Endodermal cell (in vitro differentiated cells): ENCODE measurements around the gene PADI1. TPM values are rescaled to one million over a fixed set of nuclear protein-coding genes. Genes with fewer than 3 reads are reported as not detected.

Experiments
- DNase-seq: peaks from one replicate; pipeline ENCODE4 v3.0.0-alpha.2; 2017
- H3K27ac ChIP-seq: 2 replicates; pipeline ENCODE4 v1.5.1; 2013; ENCODE audit warnings: mild to moderate bottlenecking, low read depth, low read length, moderate library complexity
- H3K27me3 ChIP-seq: 2 replicates; pipeline ENCODE4 v1.6.1; 2013; ENCODE audit warnings: mild to moderate bottlenecking, low read length, moderate library complexity; ENCODE audit not compliant: insufficient read depth, control insufficient read depth, poor library complexity, severe bottlenecking
- H3K36me3 ChIP-seq: 2 replicates; pipeline ENCODE4 v1.7.0; 2013; ENCODE audit warnings: mild to moderate bottlenecking, low read length, moderate library complexity; ENCODE audit not compliant: control insufficient read depth, insufficient read depth
- H3K4me1 ChIP-seq: one replicate; pipeline ENCODE4 v1.7.0; 2013; ENCODE audit warnings: low read length; ENCODE audit not compliant: control insufficient read depth, insufficient read depth
- H3K4me3 ChIP-seq: 2 replicates; pipeline ENCODE4 v1.5.1; 2013; ENCODE audit warnings: mild to moderate bottlenecking, low read length, moderate library complexity
- H3K9ac ChIP-seq: 2 replicates; pipeline ENCODE4 v1.6.1; 2013; ENCODE audit warnings: mild to moderate bottlenecking, low read length, moderate library complexity; ENCODE audit not compliant: poor library complexity, severe bottlenecking; ENCODE audit errors: extremely low read depth
- H3K9me3 ChIP-seq: 2 replicates; pipeline ENCODE4 v1.6.1; 2013; ENCODE audit warnings: mild to moderate bottlenecking, low read length, moderate library complexity; ENCODE audit not compliant: control insufficient read depth
- H3K27ac Mint-ChIP-seq: 2 replicates; pipeline ENCODE4 v1.8.0; 2020; ENCODE audit warnings: mixed read lengths
- H3K27me3 Mint-ChIP-seq: 2 replicates; pipeline ENCODE4 v1.8.0; 2021; ENCODE audit warnings: mild to moderate bottlenecking, mixed read lengths; ENCODE audit not compliant: insufficient read depth
- H3K36me3 Mint-ChIP-seq: 2 replicates; pipeline ENCODE4 v1.8.0; 2020; ENCODE audit warnings: low read depth, mixed read lengths
- H3K4me1 Mint-ChIP-seq: 2 replicates; pipeline ENCODE4 v1.8.0; 2020; ENCODE audit warnings: mixed read lengths
- H3K4me3 Mint-ChIP-seq: 2 replicates; pipeline ENCODE4 v1.8.0; 2020; ENCODE audit warnings: mild to moderate bottlenecking, moderate library complexity, mixed read lengths
- H3K9me3 Mint-ChIP-seq: 2 replicates; pipeline ENCODE4 v1.8.0; 2020; ENCODE audit warnings: mild to moderate bottlenecking, mixed read lengths
- CTCF ChIP-seq: fragments of 200-600 bp; sonication (generic); conservative IDR thresholded peaks from 2 replicates; pipeline ENCODE4 v1.5.0; 2021; ENCODE audit warnings: antibody characterized with exemption, mild to moderate bottlenecking
- WGBS, 2 experiments: methylation state at CpG; one replicate each; pipeline versions ENCODE4 v1.1.5 to v1.1.7; 2013; ENCODE audit warnings: missing lambda C conversion rate in 2 of 2, mixed read lengths in 1 of 2; ENCODE audit not compliant: insufficient coverage in 1 of 2, insufficient read length in 1 of 2; 5-methylcytosine and 5-hydroxymethylcytosine counted together
- total RNA-seq, 2 donors: library from RNA; stranded (reverse); fragmentation: NEBNext Ultra II Directional in 1 of 2; extraction: Animal tissue kit (Norgen Biotek cat#: 25700) in 1 of 2; gene quantifications; 2 replicates in 1 of 2; 3 replicates in 1 of 2; pipeline ENCODE4 v1.2.1, GENCODE V29; 2021

Gene PADI1
- total RNA-seq, 2 donors from 2014 or later: 0.13 TPM; not detected in 1

GRCh38 chr1:17195731-17196130 is 9.2 kb upstream of the PADI1 start:
- Mint-ChIP-seq H3K27ac (no peak overlapping the region), H3K4me1 (peaks cover 12% of the 10 kb centered on the region), H3K36me3 (no peaks in the 10 kb centered on the region), H3K9me3 (no peaks in the 10 kb centered on the region), H3K27me3 (peaks cover 14% of the 10 kb centered on the region), H3K4me3 (no peak overlapping the region)
- H3K27me3 ChIP-seq: no peaks in the 10 kb centered on the region
- H3K4me1 ChIP-seq: peaks cover 14% of the 10 kb centered on the region
- WGBS, 2 experiments: 90% methylated on average over 2 to 3 of the region's 3 CpGs
- peak; percentile 31 for DNase-seq
- H3K9me3 ChIP-seq: no peaks in the 10 kb centered on the region
- H3K36me3 ChIP-seq: no peaks in the 10 kb centered on the region
- H3K27ac ChIP-seq: no peak overlapping the region
- no peak for TF ChIP-seq CTCF
- H3K9ac ChIP-seq: no peak overlapping the region
- H3K4me3 ChIP-seq: no peak overlapping the region

GRCh38 chr1:17196496-17197185 is 8.3 kb upstream of the PADI1 start:
- Histone ChIP-seq H3K4me1 (peaks cover 14% of the 10 kb centered on the region), H3K9me3 (no peaks in the 10 kb centered on the region), H3K9ac (no peak overlapping the region), H3K36me3 (no peaks in the 10 kb centered on the region), H3K4me3 (no peak overlapping the region), H3K27ac (no peak overlapping the region), H3K27me3 (no peaks in the 10 kb centered on the region)
- no peak overlapping the region for H3K27ac Mint-ChIP-seq
- no peaks in the 10 kb centered on the region for H3K36me3 Mint-ChIP-seq
- DNase-seq: peak; percentile 47
- peaks cover 13% of the 10 kb centered on the region for H3K4me1 Mint-ChIP-seq
- no peaks in the 10 kb centered on the region for H3K9me3 Mint-ChIP-seq
- H3K4me3 Mint-ChIP-seq: no peak overlapping the region
- 86 to 87% methylated on average over 9 to 13 of the region's 13 CpGs for WGBS, 2 experiments
- no peak for TF ChIP-seq CTCF
- H3K27me3 Mint-ChIP-seq: peaks cover 14% of the 10 kb centered on the region

GRCh38 chr1:17197696-17198095 is 7.2 kb upstream of the PADI1 start:
- Mint-ChIP-seq H3K4me3 (no peak overlapping the region), H3K36me3 (no peaks in the 10 kb centered on the region), H3K4me1 (peaks cover 14% of the 10 kb centered on the region), H3K27ac (no peak overlapping the region), H3K27me3 (peaks cover 16% of the 10 kb centered on the region), H3K9me3 (no peaks in the 10 kb centered on the region)
- Histone ChIP-seq H3K9me3 (no peaks in the 10 kb centered on the region), H3K9ac (no peak overlapping the region), H3K4me3 (no peak overlapping the region), H3K36me3 (no peaks in the 10 kb centered on the region), H3K27me3 (no peaks in the 10 kb centered on the region), H3K4me1 (peaks cover 14% of the 10 kb centered on the region), H3K27ac (no peak overlapping the region)
- TF ChIP-seq CTCF: no peak
- 83 to 95% methylated on average over 6 to 7 of the region's 7 CpGs for WGBS, 2 experiments
- DNase-seq: peak; percentile 39
